IMR-90 (cell line): ENCODE data around the gene CREG1. TPM values are rescaled to one million over a fixed set of nuclear protein-coding genes. Genes with fewer than 3 reads are reported as not detected.

Experiments used
- ATAC-seq: fragments of 200-7000 bp; cut with Tn5 transposase; 2 replicates; pipeline ENCODE4 v1.9.1; 2020; ENCODE audit warnings: low read depth, mild to moderate bottlenecking, moderate library complexity
- BruUV-seq: library from RNA; stranded (reverse); fragments of 400-500 nt; replicated peaks from 2 replicates; lab custom pipeline; 2021; lab: Mats Ljungman, UMichigan
- CTCF ChIA-PET: fragments of 300-600 bp; formaldehyde crosslinking; extraction: SDS; loops from one replicate; lab custom pipeline; 2021; ENCODE audit warnings: antibody characterized with exemption; lab: Yijun Ruan, JAX
- POLR2A ChIA-PET: fragments of 300-600 bp; sonication (Branson Sonifier 250); formaldehyde crosslinking; loops from one replicate; lab custom pipeline; 2022; ENCODE audit warnings: antibody characterized with exemption; ENCODE audit not compliant: unreplicated experiment; lab: Charles Lee
- DNase-seq: peaks from one replicate; pipeline ENCODE4 v3.0.0; 2013
- H2AFZ ChIP-seq: replicated peaks from 2 replicates; pipeline ENCODE3; 2013; ENCODE audit warnings: low read length, mild to moderate bottlenecking; ENCODE audit not compliant: poor library complexity
- H2AK5ac ChIP-seq: 2 replicates; pipeline ENCODE4 v1.6.1; 2013; ENCODE audit warnings: low read depth, low read length, inconsistent platforms
- H2AK9ac ChIP-seq: replicated peaks from 2 replicates; pipeline ENCODE3; 2013; ENCODE audit warnings: mild to moderate bottlenecking, low read depth, low read length, moderate library complexity; ENCODE audit not compliant: poor library complexity
- H2BK120ac ChIP-seq: 2 replicates; pipeline ENCODE4 v1.6.1; 2013; ENCODE audit warnings: low read depth, low read length, inconsistent platforms
- H2BK15ac ChIP-seq: 3 replicates; pipeline ENCODE4 v1.6.1; 2013; ENCODE audit warnings: low read depth, low read length, inconsistent platforms
- H2BK20ac ChIP-seq: 2 replicates; pipeline ENCODE4 v1.6.1; 2013; ENCODE audit warnings: low read depth, mild to moderate bottlenecking, inconsistent platforms, low read length, moderate library complexity
- H2BK5ac ChIP-seq: 2 replicates; pipeline ENCODE4 v1.6.1; 2013; ENCODE audit warnings: mild to moderate bottlenecking, low read depth, low read length, inconsistent platforms; ENCODE audit not compliant: poor library complexity, severe bottlenecking
- H3K14ac ChIP-seq: replicated peaks from 2 replicates; pipeline ENCODE4 v1.6.1; 2013; ENCODE audit warnings: low read depth, low read length, inconsistent platforms
- H3K18ac ChIP-seq: 2 replicates; pipeline ENCODE4 v1.6.1; 2013; ENCODE audit warnings: low read depth, low read length, control low read depth
- H3K23ac ChIP-seq: 2 replicates; pipeline ENCODE4 v1.6.1; 2013; ENCODE audit warnings: low read depth, low read length, inconsistent platforms
- H3K27ac ChIP-seq: 2 replicates; pipeline ENCODE4 v1.5.1; 2013; ENCODE audit warnings: mild to moderate bottlenecking, control low read depth, low read length; ENCODE audit not compliant: insufficient read depth
- H3K27me3 ChIP-seq: 2 replicates; pipeline ENCODE4 v1.6.1; 2013; ENCODE audit warnings: low read length; ENCODE audit not compliant: control insufficient read depth, insufficient read depth
- H3K36me3 ChIP-seq: 2 replicates; pipeline ENCODE4 v1.6.1; 2013; ENCODE audit warnings: low read length, mixed read lengths; ENCODE audit not compliant: control insufficient read depth, insufficient read depth
- H3K4ac ChIP-seq: 2 replicates; pipeline ENCODE4 v1.6.1; 2013; ENCODE audit warnings: low read depth, low read length, inconsistent platforms
- H3K4me1 ChIP-seq: 2 replicates; pipeline ENCODE4 v1.6.1; 2013; ENCODE audit warnings: low read length, mixed read lengths; ENCODE audit not compliant: control insufficient read depth, insufficient read depth
- H3K4me2 ChIP-seq: 2 replicates; pipeline ENCODE4 v1.6.1; 2013; ENCODE audit warnings: low read depth, mild to moderate bottlenecking, control low read depth, low read length, moderate library complexity
- H3K4me3 ChIP-seq: 2 replicates; pipeline ENCODE4 v1.5.1; 2013; ENCODE audit warnings: low read depth, mild to moderate bottlenecking, control low read depth, low read length, moderate library complexity; ENCODE audit not compliant: insufficient read depth
- H3K56ac ChIP-seq: 2 replicates; pipeline ENCODE4 v1.6.1; 2013; ENCODE audit warnings: low read length, inconsistent platforms; ENCODE audit not compliant: insufficient read depth; ENCODE audit errors: extremely low read depth
- H3K79me1 ChIP-seq, 2 experiments: 2 replicates each; pipeline ENCODE4 v1.6.1; 2013; ENCODE audit warnings: low read length in 2 of 2, inconsistent platforms in 1 of 2, low read depth in 1 of 2
- H3K9ac ChIP-seq: 2 replicates; pipeline ENCODE4 v1.6.1; 2013; ENCODE audit warnings: low read depth, low read length, control low read depth
- H3K9me1 ChIP-seq: 2 replicates; pipeline ENCODE4 v1.6.1; 2013; ENCODE audit warnings: low read length, inconsistent platforms; ENCODE audit not compliant: insufficient read depth
- H3K9me3 ChIP-seq: 2 replicates; pipeline ENCODE4 v1.6.1; 2013; ENCODE audit warnings: low read length; ENCODE audit not compliant: control insufficient read depth, insufficient read depth
- H4K20me1 ChIP-seq: 2 replicates; pipeline ENCODE4 v1.6.1; 2013; ENCODE audit warnings: low read length, inconsistent platforms; ENCODE audit not compliant: insufficient read depth
- H4K5ac ChIP-seq: 2 replicates; pipeline ENCODE4 v1.6.1; 2013; ENCODE audit warnings: mild to moderate bottlenecking, low read depth, low read length, control low read depth
- H4K8ac ChIP-seq, 2 experiments: 2 replicates each; pipeline ENCODE4 v1.6.1; 2013; ENCODE audit warnings: low read depth in 2 of 2, low read length in 2 of 2, control low read depth in 1 of 2, inconsistent platforms in 1 of 2
- H4K91ac ChIP-seq: 2 replicates; pipeline ENCODE4 v1.6.1; 2013; ENCODE audit warnings: low read depth, low read length, inconsistent platforms; ENCODE audit not compliant: insufficient read depth
- BHLHE40 ChIP-seq: fragments of 150-350 bp; IDR thresholded peaks from 2 replicates; pipeline ENCODE4 v1.6.1; 2016; ENCODE audit warnings: mild to moderate bottlenecking, low read depth, low read length
- CHD1 ChIP-seq: IDR thresholded peaks from 2 replicates; pipeline ENCODE4 v1.6.1; 2012; ENCODE audit warnings: low read depth, low read length, improper control_type of control experiment
- FOS ChIP-seq: fragments of 150-350 bp; IDR thresholded peaks from 2 replicates; pipeline ENCODE4 v1.6.1; 2016; ENCODE audit warnings: low read depth, low read length
- MAFK ChIP-seq: IDR thresholded peaks from 2 replicates; pipeline ENCODE4 v1.6.1; 2012; ENCODE audit warnings: low read depth, low read length, improper control_type of control experiment
- NFE2L2 ChIP-seq: fragments of 150-350 bp; IDR thresholded peaks from 2 replicates; pipeline ENCODE4 v1.6.1; 2016; ENCODE audit warnings: low read depth, mild to moderate bottlenecking, low read length
- POLR2A ChIP-seq: IDR thresholded peaks from 2 replicates; pipeline ENCODE4 v1.6.1; 2012; ENCODE audit warnings: mild to moderate bottlenecking, low read depth, low read length
- RAD21 ChIP-seq: IDR thresholded peaks from 2 replicates; pipeline ENCODE4 v1.6.1; 2012; ENCODE audit warnings: low read length, improper control_type of control experiment
- RFX5 ChIP-seq: IDR thresholded peaks from 2 replicates; pipeline ENCODE4 v1.8.0; 2012; ENCODE audit warnings: low read depth, mild to moderate bottlenecking, low read length, moderate library complexity
- SMC3 ChIP-seq: fragments of 150-350 bp; IDR thresholded peaks from 2 replicates; pipeline ENCODE4 v1.6.1; 2016; ENCODE audit warnings: low read depth, mild to moderate bottlenecking, antibody characterized with exemption, low read length, moderate library complexity
- USF2 ChIP-seq: fragments of 150-350 bp; IDR thresholded peaks from 2 replicates; pipeline ENCODE4 v1.6.1; 2017; ENCODE audit warnings: mild to moderate bottlenecking, antibody characterized with exemption, low read length, low read depth
- WGBS, 2 experiments: methylation state at CpG; one replicate each; pipeline versions ENCODE4 v1.1.5 to v1.1.7; 2013; ENCODE audit warnings: missing lambda C conversion rate in 2 of 2; ENCODE audit not compliant: insufficient read length in 1 of 2; ENCODE audit errors: extremely low coverage in 2 of 2; 5-methylcytosine and 5-hydroxymethylcytosine counted together
- dilution Hi-C: fragments of 300-500 bp; cut with HindIII; formaldehyde crosslinking; loops from one replicate; pipeline ENCODE4 v1.14.3; 2018; ENCODE audit warnings: low sequenced_read_pairs; ENCODE audit not compliant: unreplicated experiment
- in situ Hi-C: fragments of 300-500 bp; cut with MboI; formaldehyde crosslinking; loops from 3 replicates; pipeline ENCODE4 v1.14.3; 2019; ENCODE audit warnings: low sequenced_read_pairs, inconsistent platforms, mixed read lengths
- intact Hi-C: fragments of 100-400 bp; cut with micrococcal nuclease; formaldehyde crosslinking; loops from 2 replicates; pipeline ENCODE4 v1.10.0; 2022
- polyA plus RNA-seq, 3 experiments: library from polyadenylated mRNA; depleted of rRNA; stranded (reverse); fragments of >200 nt; gene quantifications; 2 replicates each; pipeline ENCODE4 v1.2.3, GENCODE V29; 2012; ENCODE audit warnings: low replicate concordance in 1 of 3
- total RNA-seq: library from RNA; depleted of rRNA; stranded (reverse); fragments of >200 nt; gene quantifications from 2 replicates; pipeline ENCODE4 v1.2.3, GENCODE V29; 2012

The CREG1 gene
- total and polyA plus RNA-seq, 2 of the 4 experiments (the other 2 are of a cell fraction), result 2.9 to 6.4 TPM

DNA sequence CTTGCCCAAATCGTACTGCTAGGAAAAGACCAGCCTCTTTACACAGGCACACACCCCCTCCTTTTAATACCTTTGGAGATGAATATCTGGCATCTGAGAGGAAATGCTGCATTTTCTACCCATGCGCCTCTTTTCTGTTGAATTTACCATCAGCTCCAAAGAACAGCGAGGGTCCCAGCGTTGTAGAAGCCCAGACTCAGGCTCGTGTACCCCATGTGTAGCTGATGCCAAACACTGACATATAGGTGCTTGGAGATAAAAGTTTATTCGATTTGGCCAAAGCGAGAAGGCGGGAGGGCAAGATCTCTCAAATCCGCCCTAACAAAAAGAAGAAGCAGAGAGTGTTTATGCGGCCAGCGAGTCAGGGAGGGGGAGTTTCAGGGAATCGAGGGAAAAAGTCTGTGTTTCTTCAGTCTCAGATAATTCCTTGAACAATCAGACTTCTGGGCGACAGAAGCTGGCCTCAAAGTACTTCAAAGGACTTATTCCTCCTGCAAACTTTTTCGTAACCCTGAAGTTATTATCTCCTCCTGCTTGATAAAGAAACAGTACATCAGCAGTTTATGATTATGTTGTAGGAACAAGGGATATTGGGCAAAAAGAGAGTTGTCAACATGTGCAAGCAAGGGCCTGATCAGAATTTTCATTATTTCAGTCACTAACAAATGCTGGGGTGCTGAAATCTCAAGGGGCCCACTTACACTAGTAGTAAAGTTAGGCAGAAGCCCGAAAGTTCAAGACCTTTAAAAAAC is 642 bp upstream of the CREG1 start:
- Histone ChIP-seq H3K4ac (no peak overlapping the region), H4K5ac (no peak overlapping the region), H2AK5ac (no peak overlapping the region), H3K9ac (no peak overlapping the region; the same call in 1 of the 2 replicates), H3K23ac (no peak overlapping the region), H3K27ac (no peak overlapping the region), H3K36me3 (no peaks in the 10 kb centered on the region), H3K4me3 (peak overlapping the region; percentile 32), H4K20me1 (no peaks in the 10 kb centered on the region), H2BK120ac (no peak overlapping the region), H3K4me1 (0 out of 2 replicates have a peak, but pooled peaks cover 2% of the 10 kb centered on the region), H2AK9ac (no peak overlapping the region), H3K18ac (no peak overlapping the region), H3K27me3 (peaks cover 3% of the 10 kb centered on the region), H3K9me1 (no peaks in the 10 kb centered on the region), H3K14ac (no peak overlapping the region), H2BK20ac (no peak overlapping the region), H4K8ac (no peak overlapping the region), H2AFZ (peak overlapping the region; percentile 89), H2BK5ac (no peak overlapping the region), H2BK15ac (no peak overlapping the region), H3K56ac (no peak overlapping the region), H3K79me1 (no peaks in the 10 kb centered on the region), H4K91ac (no peak overlapping the region), H3K4me2 (peak overlapping the region; percentile 90), H3K9me3 (no peaks in the 10 kb centered on the region)
- in situ Hi-C loops, result no loop called here
- no CpG with 5 or more reads among the region's 15 CpGs for WGBS, 2 experiments
- peak; percentile 1; the same call in 1 of the 2 replicates for ATAC-seq
- CTCF ChIA-PET, result interaction anchor here (0.6 to 1.0 kb wide), 5 partner anchors 13 to 494 kb away, joined by 3 to 6 read pairs (median 3); no protein-coding TSS in a partner anchor
- TF ChIP-seq CHD1 (no peak), SMC3 (no peak), MAFK (no peak), BHLHE40 (no peak), POLR2A (no peak), NFE2L2 (no peak), USF2 (no peak), FOS (no peak), RFX5 (no peak), RAD21 (no peak)
- no peak for DNase-seq
- intact Hi-C loops, result loop anchor here (5.0 kb wide), 1 partner anchor 248 kb away; no protein-coding TSS in a partner anchor
- BruUV-seq, result no TSS peak
- POLR2A ChIA-PET, result no interaction called here
- dilution Hi-C loops, result no loop called here
